Right lobe of liver (tissue), 4 donors: ENCODE results near the gene KISS1R.

Experiments
- CTCF ChIP-seq, 4 donors: fragments of 200-600 bp in 3 of 4; fragments of 450-650 bp in 1 of 4; IDR thresholded peaks; one replicate each; pipeline versions ENCODE4 v1.5.1 to v1.8.0; 2016 to 2022; ENCODE audit warnings: antibody characterized with exemption in 4 of 4, mild to moderate bottlenecking in 2 of 4
- POLR2A ChIP-seq: fragments of 450-650 bp; IDR thresholded peaks from one replicate; pipeline ENCODE4 v1.6.1; 2017; ENCODE audit warnings: antibody characterized with exemption, mild to moderate bottlenecking
- donor health status: DM: no; HTN: no; CAD: no.
- donor health status: DM: no; HTN: no; CAD: no.
- donor health status: DM: no; HTN: yes; CAD: no.

GRCh38 chr19:961866-962620 is 44.9 kb downstream of the KISS1R start:
- TF ChIP-seq CTCF (IDR thresholded peaks at IDR 0.05) (no peak), POLR2A (no peak)
